NCI-H526 (cell line): ENCODE results near the gene TGFBR3.

ENCODE experiments used
- DNase-seq, 2 experiments: peaks; one replicate each; lab custom pipeline; 2025; lab: John Stamatoyannopoulos, UW

The TGFBR3 gene

DNA sequence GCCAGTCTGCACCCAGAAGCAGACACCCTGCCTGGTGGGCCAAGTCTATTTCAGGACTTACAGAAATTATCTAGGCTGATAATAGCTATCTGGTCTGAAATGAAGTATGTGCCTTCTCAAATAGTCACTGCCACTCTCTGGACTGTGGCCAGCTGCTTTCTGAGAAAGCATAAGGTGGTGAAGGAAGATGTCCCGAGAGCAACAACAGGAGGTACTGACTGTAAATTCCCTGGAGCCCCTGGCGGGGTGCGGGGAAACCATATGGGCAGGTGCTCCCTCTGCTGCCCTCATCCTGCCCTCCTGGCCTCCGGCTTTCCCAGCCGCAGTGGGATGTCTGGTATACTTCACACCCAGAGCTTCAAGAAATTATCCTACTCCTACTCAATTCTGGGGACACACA, 86.8 kb downstream of the TGFBR3 start:
- DNase-seq: no peak

DNA sequence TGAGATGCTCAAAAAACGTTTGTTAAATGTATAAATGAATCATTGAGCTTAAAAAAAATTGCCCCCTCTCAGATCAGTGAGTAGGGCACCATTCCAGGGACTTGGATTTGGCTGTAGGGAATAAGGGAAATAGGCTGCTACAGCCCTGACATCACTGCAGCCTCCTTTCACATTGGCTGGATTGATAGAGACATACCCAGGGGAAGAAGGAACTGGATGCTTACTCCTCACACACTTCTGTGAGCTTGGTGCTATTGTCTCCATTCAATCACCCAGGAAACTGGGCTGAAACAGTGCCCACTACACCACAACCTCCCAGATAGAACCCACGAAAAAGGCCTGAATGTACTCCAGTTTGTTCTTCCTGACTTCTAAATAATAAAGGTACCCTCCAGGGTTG, 87.2 kb downstream of the TGFBR3 start:
- no peak for DNase-seq

DNA sequence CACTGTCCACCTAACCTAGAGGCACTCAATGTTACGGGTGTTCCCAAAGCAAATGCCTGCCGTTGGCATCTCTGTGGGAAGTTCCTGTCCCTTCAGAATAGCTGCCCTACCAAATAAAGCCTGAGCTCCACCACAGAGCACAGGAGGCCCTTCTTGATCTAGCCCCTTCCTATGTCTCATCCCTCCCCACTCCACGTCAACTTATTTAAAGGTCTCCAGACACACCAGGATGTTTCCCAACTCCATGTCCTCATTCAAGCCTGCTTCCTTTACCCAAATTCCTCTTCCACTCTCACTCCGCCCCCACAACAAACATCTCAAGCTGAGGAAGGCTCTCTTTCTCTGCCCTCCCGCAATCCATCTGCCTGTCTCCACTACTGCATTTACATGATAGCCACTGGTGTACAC, 87.7 kb downstream of the TGFBR3 start:
- DNase-seq: no peak

DNA sequence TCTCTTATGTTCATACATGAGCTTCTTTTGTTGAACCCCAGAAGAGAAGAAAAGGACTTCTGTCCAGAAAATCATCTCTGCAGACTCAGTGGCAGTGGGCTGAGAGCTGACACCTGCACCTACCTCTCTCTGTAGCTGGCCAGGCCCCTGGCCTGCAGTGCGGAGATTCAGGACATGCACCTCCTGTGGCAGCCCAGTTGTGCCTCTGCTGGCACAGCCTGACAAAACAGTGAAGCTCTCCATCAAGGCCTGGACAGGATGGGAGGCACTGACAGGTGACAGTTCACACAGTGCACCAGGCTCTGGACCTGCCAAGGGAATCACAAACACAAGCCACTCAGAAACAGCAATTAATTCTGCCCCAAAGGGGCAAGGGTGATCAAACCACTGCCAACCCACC, 88.8 kb downstream of the TGFBR3 start:
- DNase-seq: no peak

DNA sequence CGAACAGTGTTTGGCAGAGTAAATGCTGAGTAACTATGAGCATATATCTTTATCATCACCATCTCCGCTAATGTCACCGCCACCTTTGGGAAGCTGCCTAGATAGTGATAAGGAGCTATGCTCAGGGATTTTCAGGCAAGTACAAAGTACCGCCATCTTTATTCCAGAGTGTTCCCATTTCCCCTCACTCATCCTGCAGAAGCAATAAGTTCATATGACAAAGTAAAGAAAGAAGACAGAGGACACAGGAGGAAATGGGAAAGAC, 89.6 kb downstream of the TGFBR3 start:
- DNase-seq: no peak

DNA sequence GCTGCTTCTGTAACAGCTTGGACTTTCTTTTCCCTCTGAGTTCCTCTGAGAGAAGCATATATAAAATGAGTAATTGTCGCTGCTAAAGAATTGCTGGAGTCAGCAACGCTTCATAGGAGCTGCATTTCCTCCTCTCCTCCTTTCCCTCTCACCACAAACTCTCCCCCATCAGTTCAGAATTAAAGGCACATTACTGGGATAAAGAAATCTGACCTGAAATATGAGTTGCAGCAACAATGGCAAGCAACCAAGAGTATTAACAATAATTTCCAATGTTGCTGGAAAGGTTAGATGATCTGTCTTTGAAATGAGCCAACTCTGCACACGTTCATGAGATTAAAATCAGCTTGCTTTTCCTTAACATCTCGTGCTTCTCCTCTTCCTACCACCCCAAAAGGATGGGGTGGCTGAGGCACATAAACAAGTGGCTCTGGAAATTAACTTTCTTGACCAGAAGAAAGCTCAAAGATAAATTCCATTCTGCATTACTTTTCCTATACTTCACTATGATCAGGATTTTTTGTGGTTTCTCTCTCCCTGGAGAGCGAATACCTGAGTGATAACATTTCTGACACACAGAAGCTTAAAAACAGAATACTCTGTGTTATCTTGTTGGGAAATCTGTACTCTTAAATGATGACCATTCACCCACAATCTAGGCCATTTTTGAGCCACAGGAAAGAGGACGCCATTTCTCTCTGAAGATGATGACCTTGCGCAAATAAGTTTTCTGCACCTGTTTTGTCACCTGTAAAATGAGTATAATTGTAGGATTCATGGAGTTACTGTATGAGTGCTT, 90.2 kb downstream of the TGFBR3 start:
- DNase-seq: peak in 1 of 2 experiments; percentile 55

DNA sequence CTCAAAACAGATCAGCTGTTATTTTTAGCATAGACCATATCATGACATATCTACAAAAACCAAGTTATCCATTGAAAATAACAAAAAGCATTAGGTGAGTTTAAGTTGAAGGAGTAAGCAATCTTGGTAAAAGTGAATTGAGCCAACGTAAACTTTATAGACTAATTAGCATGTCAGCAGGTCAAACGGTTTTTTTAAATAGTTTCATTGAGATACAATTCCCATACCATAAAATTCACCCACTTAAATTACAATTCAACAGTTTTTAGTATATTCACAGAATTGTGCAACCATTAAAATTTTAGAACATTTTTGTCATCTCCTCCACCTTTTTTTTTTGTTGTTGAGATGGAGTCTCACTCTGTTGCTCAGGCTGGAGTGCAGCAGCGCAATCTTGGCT, 92.1 kb downstream of the TGFBR3 start:
- no peak for DNase-seq

DNA sequence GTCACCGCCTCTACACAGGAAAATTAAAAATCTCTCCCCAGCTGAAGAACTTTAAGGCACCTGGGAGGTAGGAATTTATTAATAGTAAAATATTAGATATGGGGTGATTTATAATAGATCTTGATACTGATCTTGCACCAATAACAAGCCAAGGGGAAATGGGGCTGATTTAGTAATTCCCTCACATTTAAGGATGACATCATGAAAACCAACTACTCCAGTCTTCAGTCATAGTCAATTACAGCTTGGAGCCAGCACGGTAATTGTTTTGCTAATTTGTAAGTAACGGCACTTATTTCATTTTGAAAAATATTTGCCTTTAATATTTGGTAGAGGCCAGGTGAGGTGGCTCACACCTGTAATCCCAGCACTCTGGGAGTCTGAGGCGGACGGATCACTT, 92.8 kb downstream of the TGFBR3 start:
- DNase-seq: no peak

DNA sequence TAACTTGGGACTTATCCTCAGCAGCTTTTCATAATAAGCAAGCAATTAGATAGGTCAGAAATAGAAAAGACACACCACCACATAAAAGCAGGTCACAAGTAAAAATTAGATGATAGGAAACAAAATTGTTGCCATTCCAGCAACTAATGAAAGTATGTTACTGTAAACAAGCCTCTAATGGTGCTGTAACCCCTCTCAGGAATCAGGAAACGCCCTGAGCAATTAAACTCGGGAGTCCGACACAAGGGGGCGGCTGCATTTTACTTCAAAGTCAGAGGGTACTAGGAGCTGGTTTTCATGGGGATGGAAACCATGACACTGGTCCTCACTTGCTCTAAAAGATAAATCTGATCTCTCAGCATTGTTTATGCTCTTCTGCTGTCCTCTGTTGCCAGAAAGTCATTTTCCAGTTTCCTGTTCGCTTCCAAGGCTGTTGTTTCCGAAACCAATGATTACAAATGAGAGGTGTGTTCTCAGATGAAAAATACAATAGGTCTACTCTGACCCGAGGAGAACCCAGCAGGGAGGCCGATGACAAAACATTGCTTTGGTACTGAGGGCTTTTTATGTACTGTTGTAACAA, 93.4 kb downstream of the TGFBR3 start:
- DNase-seq: peak in 1 of 2 experiments; percentile 22

DNA sequence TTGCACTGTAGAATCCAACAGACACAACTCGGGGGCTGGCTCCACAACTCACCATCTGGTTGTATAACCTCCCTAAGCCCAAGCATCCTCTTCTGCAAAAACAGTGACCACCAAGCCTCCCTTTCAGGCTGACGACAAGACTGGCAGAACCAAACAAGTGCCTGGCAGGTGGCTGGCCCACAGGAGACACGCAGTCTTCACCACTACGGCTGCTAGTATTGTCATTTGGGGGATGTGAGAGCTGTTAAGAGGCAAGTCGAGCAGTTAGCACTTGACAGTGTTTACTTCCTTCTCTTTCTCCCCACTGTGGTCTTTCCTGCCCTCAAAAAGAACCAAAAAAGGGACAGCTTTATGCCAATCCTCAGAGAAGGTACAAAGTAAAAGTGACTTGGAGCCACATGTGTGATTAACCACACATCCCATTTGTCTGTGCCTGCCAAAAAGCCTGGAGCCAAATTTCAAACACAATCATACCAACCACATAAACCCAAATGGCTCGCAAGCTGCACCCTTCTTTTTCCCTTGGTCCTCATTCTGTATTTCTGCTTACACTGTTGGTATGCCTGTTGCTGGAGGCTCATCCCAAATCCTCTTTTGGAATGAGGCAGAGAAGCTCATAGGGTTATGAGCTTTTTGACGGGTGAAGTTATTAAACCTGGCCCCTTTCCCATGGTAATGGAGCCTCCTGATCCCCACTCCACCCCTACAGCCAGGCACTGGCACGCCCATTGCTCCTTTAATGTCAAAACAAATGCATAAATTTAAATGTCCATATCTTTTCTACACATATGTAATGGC, 94.1 kb downstream of the TGFBR3 start:
- no peak for DNase-seq

DNA sequence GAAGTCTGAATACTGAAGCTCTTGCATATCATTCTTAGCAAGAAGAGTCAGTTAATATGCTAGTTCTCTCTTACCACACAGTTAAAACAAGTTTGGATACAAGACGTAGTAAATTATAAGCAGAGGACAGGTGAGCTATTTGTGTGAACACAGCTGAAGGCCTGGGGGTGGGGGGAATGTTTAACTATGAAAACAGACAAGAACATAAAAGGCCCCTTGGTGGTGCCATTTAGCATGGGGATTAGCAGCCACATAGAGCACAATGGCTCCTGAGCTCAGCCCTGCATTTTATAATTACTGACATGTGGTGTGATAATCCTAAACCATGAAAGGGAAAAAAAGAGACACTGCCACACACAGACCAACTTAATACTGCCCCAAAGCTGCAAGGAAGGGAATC, 94.8 kb downstream of the TGFBR3 start:
- peak; percentile 97 for DNase-seq

DNA sequence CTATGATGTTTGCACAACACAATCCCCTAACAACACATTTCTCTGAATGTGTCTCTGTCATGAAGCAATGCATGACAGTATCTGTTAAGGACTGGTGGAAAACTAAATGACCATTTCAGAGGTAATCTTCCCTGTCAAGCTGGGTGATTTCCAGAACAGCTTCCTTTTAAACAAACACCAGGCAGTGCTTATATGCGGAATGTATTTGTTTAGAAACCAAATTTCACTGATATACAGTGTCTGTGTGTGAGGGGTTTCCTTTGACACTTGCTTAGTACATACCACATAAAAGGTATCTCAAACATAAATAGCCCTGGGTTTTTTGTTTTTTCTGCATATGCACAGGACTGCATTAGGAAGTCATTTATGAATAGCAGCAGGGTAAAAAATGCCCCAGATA, 95.6 kb downstream of the TGFBR3 start:
- peak; percentile 57 to 73 for DNase-seq

DNA sequence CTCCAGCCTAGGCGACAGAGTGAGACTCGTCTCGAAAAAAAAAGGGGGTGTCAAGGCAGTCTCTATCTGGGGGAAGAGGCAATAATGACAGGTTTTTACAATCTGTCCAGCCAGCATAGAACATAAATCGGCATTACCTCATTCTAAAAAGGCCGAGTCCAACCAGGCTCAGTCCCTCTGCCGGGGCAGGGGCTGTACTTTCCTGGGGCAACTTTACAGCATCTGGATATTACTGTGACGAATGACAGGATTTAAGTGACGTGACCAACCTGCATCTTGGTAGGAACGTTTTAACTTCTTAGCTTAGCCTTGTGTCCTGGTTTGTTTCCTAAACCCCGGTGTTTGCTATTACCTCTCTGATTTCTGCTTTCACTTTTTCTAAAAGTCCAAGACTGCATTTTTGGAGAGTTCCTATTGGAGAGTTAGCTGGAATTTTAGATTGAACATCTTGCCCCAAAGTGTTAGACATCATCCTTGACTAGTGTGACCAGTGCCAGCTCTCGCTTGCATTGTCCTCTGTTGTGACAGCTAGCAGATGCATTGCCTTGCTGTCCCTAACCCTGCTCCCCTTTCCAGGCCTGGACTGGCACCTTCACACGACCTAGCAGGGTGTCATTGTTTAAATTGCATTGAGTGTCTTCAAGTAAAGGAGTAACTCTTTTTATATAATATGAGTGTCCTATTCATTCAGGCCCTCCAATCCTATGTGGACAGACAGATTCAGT, 96.5 kb downstream of the TGFBR3 start:
- no peak for DNase-seq

DNA sequence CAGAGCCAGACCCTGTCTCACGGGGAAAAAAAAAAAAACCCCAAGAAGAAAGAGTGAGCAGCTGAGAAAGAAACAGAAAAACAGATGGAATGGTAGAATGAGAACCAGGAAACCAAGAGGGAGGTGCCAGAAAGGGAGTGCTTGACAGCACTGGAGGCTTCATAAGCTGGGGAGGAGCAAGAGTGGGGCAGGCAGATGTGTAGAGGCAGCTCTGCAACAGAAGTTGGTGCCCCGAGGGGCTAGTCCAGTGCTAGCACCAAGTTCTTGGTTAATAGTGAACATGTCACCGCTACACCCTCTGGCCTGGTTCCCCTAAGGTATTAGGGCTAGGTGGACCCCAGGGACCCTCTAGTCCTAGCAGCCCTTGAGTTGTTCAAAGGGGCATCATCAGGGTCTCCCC, 98.0 kb downstream of the TGFBR3 start:
- DNase-seq: no peak

DNA sequence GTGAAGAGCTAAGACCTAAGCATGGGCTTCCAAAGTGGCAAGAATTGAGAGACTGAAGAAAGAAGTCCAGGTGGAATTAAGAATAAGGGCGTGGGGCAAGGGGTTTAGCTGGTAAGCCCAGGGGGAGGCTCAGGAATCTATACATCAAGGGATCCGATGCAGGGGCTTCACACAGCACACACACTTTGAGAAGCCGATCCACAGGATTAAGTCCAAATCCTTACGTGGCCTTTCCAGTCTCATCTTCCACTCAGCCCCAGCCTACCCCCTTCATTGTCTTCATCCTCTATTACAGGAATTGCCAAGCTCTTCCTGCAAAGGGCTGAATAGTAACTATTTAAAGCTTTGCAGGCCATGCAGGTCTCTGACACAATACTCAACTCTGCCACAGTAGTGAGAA, 101.3 kb downstream of the TGFBR3 start:
- peak in 1 of 2 experiments; percentile 67 for DNase-seq

DNA sequence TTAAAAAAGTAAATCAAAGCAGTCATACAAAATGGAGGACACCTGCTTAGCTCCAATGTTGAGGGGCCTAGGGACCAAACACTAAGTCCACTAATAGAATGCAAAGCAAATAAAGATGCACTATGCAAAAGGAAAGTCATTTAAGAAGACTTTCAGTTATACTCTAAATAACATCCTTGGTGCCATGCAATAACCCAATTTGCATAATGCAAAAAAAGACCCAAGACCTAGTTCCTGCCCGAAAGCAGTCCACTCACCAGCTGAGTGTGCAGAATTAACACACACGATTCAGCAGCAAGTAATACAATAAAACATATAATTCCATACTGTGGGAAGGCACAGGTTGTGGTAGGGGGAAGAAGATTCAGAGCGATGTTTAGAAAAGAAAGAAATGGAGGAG, 101.8 kb downstream of the TGFBR3 start:
- DNase-seq: peak; percentile 93 to 94

DNA sequence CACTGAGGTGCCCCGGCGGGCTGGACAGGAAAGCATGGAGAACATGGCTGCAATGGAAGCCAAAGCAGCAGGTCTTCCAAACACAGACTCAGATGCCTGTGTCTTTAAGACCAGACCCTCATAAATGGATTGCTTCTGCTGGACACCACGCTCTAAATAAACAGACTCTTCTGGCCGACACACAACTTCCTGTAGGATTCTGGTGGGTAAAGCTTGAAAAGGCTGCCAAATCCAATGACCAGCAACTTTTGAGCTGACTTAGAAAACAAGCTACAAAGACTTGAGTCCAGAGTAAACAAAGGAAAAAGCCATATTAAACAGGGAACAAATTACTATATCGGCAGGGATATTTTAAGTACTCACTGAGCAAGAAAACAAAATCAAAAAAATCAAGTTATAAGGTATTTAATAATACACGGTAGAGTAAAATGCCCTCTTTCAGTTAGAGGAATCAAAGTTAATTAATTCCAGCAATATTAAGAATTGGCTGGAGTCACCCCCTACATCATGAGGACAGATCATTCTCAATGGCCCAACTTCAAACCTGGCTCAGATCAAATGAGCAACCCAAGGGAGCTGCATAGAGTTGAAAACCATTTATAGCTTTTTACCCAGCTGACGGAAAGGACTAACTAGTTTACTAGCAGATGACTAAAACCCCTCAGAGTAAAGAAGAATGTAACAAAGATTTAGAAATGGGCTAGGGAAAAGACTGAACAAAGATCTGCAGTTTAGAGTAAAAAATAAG, 102.4 kb downstream of the TGFBR3 start:
- peak in 1 of 2 experiments; percentile 43 for DNase-seq

DNA sequence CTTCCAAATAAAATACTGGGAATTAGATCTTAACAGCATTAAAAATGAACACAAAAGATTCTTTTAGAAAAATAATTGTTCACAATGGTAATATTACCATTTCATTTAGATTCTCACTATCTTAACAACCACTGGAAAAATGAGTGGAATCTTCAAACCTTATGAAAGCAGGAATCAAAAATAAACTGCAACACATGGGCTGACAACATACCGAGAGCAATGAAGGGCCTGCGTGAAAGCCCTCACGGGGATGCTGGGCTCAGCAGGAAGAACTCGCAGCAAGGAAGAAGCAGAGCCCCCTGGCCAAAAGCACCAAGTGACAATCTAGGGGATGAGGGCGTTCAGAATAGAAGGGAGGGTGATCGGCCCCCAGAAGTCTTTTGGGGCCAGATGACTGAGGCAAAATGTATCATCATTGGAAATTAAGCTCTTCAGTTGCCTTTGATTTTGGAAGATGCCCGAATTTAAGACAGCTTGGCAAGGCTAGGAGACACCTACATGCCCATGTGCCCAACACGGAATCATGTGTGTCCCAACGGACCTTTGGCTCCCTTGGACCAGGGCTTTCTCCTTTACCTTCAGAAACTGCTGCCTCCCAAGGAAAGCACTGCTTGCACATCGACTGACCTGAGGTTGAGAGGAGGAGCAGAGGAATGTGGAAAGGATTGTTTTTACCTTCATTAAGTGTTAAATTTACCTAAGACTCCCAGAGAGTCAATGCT, 103.9 kb downstream of the TGFBR3 start:
- peak in 1 of 2 experiments; percentile 41 for DNase-seq

DNA sequence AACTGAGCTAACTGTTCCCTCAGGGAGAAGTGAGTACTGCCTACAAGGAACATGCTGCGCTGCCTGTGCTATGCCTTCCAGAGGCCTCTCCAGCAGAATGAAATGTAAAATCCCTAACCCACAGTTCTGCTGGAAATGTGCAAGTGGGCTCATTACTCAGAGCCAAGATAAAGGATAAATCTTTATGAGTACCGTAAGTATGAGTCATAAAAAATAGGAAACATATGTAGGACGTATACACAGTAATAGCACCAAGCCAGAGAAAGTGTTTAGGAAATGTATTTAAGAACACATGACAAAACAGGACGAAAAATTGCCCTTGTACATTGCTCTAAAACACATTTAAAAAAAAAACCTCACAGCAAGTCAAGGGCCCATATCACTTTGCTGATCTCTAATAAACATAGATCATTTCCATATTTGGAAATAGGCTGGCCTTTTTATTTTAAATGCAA, 104.6 kb downstream of the TGFBR3 start:
- peak; percentile 85 to 87 for DNase-seq

DNA sequence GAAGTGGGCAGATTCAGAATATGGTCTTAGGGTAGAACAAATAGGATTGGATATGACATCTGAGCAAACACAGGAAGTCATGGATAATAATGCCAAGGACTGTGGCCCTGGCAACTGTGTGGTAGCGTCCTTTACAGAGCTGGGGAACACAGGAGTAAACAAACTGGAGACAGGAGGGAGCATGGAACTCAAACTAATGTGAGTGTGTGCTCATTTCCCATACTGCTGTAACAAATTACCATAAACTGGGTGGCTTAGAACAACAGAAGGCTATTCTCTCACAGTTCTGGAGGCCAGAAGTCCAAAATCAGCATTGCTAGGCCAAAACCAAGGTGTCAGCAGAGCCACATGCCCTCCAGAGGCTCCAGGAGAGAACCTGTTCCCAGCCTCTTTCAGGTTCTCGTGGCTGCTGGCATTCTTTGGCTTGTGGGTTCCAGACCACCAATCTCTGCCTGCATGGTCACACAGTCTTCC, 106.4 kb downstream of the TGFBR3 start:
- DNase-seq: peak in 1 of 2 experiments; percentile 53

DNA sequence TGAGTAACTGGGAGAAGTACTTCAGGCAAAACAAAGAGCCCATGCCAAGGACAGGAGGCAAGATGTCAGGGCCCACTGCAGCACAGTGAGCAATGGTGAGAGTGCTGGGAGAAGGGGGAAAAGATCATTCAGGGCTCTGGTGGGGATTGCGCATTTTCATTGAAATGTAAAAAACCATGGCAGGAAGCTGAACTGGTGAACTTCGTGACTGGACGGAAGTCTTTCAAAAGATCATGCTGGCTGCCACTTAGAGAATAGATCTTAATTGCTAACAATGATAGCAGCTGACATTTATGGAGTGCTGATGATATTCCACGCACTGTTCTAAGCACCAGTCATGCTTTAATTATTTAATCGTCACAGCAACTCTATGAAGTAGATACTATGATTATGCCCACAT, 107.0 kb downstream of the TGFBR3 start:
- DNase-seq: peak in 1 of 2 experiments; percentile 31
